GM19023 (cell line): Measurements from ENCODE around the gene DET1.
"Not testable (repeated sequence)": the region's sequence is repeated elsewhere in the genome, so short reads cannot be mapped to it uniquely, and the experiment has no call there.

Source experiments
- ATAC-seq: cut with Tn5 transposase; IDR thresholded peaks from one replicate; pipeline ENCODE4 v1.9.1; 2021; ENCODE audit warnings: mild to moderate bottlenecking, moderate library complexity; ENCODE audit not compliant: unreplicated experiment

DET1 gene

GRCh38 chr15:88546248-88547129 is at the start of gene DET1:
Gene DET1, minus strand, starts transcription at chr15:88546681. Its CDS starts 14,976 bp downstream, at chr15:88531705.
- ATAC-seq: peak; percentile 97

GRCh38 chr15:88591384-88591783 is 44.9 kb upstream of the DET1 start:
- ATAC-seq: no peak

GRCh38 chr15:88590759-88591158 is 44.3 kb upstream of the DET1 start:
- no peak for ATAC-seq

- ATAC-seq: no peak
These were observed 40.1 kb upstream of the DET1 start for GRCh38 chr15:88586401-88587162.

GRCh38 chr15:88580532-88580931 is 34.1 kb upstream of the DET1 start:
- no peak for ATAC-seq

GRCh38 chr15:88579322-88579721 is 32.8 kb upstream of the DET1 start:
- no peak for ATAC-seq

GRCh38 chr15:88574655-88575054 is 28.2 kb upstream of the DET1 start:
- no peak for ATAC-seq

GRCh38 chr15:88574077-88574476 is 27.6 kb upstream of the DET1 start:
- ATAC-seq: no peak

- ATAC-seq: no peak
These were observed 25.4 kb upstream of the DET1 start for GRCh38 chr15:88571852-88572259.

GRCh38 chr15:88571153-88571851 is 24.8 kb upstream of the DET1 start:
- ATAC-seq: no peak

GRCh38 chr15:88568589-88568988 is 22.1 kb upstream of the DET1 start:
- ATAC-seq: no peak

GRCh38 chr15:88564741-88565140 is 18.3 kb upstream of the DET1 start:
- no peak for ATAC-seq

GRCh38 chr15:88563638-88564037 is 17.2 kb upstream of the DET1 start:
- no peak for ATAC-seq

- ATAC-seq: not testable (repeated sequence)
These were observed 13.1 kb upstream of the DET1 start for GRCh38 chr15:88559565-88559964.

- not testable (repeated sequence) for ATAC-seq
These were observed 11.5 kb upstream of the DET1 start for GRCh38 chr15:88558026-88558425.

GRCh38 chr15:88548009-88548408 is 1.5 kb upstream of the DET1 start:
- ATAC-seq: not testable (repeated sequence)

GRCh38 chr15:88545578-88546247 is 768 bp downstream of the DET1 start:
- ATAC-seq: not testable (repeated sequence)

- no peak for ATAC-seq
These were observed 3.3 kb downstream of the DET1 start for GRCh38 chr15:88543065-88543776.

GRCh38 chr15:88542342-88542733 is 4.1 kb downstream of the DET1 start:
- no peak for ATAC-seq

GRCh38 chr15:88541709-88542341 is 4.7 kb downstream of the DET1 start:
- no peak for ATAC-seq
